ENCODE results near the gene PPP1R1C. TPM values are rescaled to one million over a fixed set of nuclear protein-coding genes. Genes with fewer than 3 reads are reported as not detected.

Gene PPP1R1C
- total RNA-seq, 3 donors from 2014 or later: 0.75 TPM; not detected in 2

GRCh38 chr2:182113334-182113733 lies 127.7 kb downstream of the PPP1R1C start:
- no peaks in the 10 kb centered on the region for H3K36me3 ChIP-seq (ENCODE audit: low read depth)
- H3K9me3 ChIP-seq: no peaks in the 10 kb centered on the region
- DNase-seq (no peak), ATAC-seq (no peak)
- TF ChIP-seq, protein P1, sequence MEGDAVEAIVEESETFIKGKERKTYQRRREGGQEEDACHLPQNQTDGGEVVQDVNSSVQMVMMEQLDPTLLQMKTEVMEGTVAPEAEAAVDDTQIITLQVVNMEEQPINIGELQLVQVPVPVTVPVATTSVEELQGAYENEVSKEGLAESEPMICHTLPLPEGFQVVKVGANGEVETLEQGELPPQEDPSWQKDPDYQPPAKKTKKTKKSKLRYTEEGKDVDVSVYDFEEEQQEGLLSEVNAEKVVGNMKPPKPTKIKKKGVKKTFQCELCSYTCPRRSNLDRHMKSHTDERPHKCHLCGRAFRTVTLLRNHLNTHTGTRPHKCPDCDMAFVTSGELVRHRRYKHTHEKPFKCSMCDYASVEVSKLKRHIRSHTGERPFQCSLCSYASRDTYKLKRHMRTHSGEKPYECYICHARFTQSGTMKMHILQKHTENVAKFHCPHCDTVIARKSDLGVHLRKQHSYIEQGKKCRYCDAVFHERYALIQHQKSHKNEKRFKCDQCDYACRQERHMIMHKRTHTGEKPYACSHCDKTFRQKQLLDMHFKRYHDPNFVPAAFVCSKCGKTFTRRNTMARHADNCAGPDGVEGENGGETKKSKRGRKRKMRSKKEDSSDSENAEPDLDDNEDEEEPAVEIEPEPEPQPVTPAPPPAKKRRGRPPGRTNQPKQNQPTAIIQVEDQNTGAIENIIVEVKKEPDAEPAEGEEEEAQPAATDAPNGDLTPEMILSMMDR (IDR thresholded peaks at IDR 0.05): no peak
- no peak overlapping the region for H3K4me3 ChIP-seq
- H3K4me1 ChIP-seq (ENCODE audit: low read depth): no peaks in the 10 kb centered on the region
- intact Hi-C loops (cut with DNase I, micrococcal nuclease): no loop called here

DNA sequence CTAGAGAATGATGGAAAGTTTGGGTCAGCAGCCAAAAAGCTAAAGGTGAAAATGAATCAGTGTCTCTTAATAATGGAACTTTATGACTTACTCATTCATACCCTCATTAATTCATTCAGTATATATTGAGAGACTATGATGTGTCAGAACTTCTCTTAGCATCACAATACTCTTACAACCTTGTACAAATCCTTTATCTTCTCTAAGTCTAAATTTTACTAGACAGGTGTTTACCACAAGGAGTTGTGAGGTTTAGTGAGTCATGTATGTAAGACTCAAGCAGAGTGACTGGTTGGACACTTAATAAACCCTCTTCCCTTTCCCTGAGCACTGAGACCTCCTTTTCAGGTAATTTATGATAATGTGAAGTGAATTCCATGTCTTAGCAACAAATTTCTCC lies 129.6 kb downstream of the PPP1R1C start:
- TF ChIP-seq, protein P1 (IDR thresholded peaks at IDR 0.05): no peak
- no peak for DNase-seq
- no peaks in the 10 kb centered on the region for H3K4me1 ChIP-seq (ENCODE audit: low read depth)
- no peak overlapping the region for H3K4me3 ChIP-seq
- no peak for ATAC-seq
- H3K36me3 ChIP-seq (ENCODE audit: low read depth): no peaks in the 10 kb centered on the region
- intact Hi-C loops (cut with DNase I, micrococcal nuclease): no loop called here
- H3K9me3 ChIP-seq: no peaks in the 10 kb centered on the region

GRCh38 chr2:182116774-182117173 lies 131.1 kb downstream of the PPP1R1C start:
- no peaks in the 10 kb centered on the region for H3K4me1 ChIP-seq (ENCODE audit: low read depth)
- TF ChIP-seq, protein P1 (IDR thresholded peaks at IDR 0.05): no peak
- no peaks in the 10 kb centered on the region for H3K36me3 ChIP-seq (ENCODE audit: low read depth)
- DNase-seq: no peak
- intact Hi-C loops (cut with DNase I, micrococcal nuclease): no loop called here
- ATAC-seq: no peak
- H3K9me3 ChIP-seq: no peaks in the 10 kb centered on the region
- no peak overlapping the region for H3K4me3 ChIP-seq

- TF ChIP-seq, protein P1 (IDR thresholded peaks at IDR 0.05): no peak
- intact Hi-C loops (cut with DNase I, micrococcal nuclease): no loop called here
- no peak for ATAC-seq
These were observed 131.5 kb downstream of the PPP1R1C start for GRCh38 chr2:182117196-182117595.

DNA sequence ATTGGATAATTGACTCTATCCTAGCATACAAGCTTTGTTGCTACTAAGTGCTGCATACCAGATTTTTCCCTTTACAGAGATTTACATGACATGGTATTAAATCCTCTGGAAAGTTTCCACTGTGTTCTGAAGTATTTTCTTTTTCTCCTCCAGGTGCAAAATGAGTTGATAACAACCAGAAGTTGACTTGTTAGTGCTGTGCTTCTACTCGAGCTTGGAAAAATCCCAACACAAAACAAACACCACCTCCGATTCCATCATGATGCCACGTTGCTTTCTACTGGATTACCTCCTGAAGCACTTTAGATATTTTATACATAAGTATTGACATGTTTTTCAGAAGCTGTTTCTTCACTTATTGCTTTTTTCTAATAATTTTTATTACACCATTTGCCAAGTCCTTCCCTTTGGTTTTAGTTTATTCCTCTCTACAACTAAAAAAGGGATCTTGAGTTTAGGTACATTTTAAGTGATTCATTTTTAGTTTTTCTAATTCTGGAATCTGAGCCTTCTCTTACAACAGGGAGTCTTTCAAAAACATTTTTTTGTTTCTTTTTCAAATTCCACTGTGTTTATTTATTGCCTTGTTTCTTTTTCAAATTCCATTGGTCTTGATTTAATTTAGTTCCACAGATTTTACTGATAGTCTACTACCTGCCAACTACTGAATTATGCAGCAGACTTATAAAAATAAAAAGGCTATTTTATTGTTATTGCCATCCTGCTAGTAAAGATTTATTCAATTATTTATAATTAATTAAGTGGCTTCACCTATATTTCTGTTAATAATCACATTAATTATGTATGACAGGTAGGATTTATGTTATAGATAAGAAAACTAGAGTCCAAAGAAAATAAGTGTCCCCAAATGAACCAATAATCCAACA lies 143.4 kb downstream of the PPP1R1C start:
- Histone ChIP-seq H3K4me3 (no peak overlapping the region), H3K4me1 (ENCODE audit: low read depth) (no peaks in the 10 kb centered on the region), H3K36me3 (ENCODE audit: low read depth) (no peaks in the 10 kb centered on the region), H3K9me3 (no peaks in the 10 kb centered on the region)
- TF ChIP-seq, protein P1 (IDR thresholded peaks at IDR 0.05): no peak
- ATAC-seq (no peak), DNase-seq (no peak)
- intact Hi-C loops (cut with DNase I, micrococcal nuclease): no loop called here

More at GRCh38 chr2:182117196-182117595, 131.5 kb downstream of the PPP1R1C start:
- no peak for DNase-seq
- Histone ChIP-seq H3K36me3 (ENCODE audit: low read depth) (no peaks in the 10 kb centered on the region), H3K4me1 (ENCODE audit: low read depth) (no peaks in the 10 kb centered on the region), H3K4me3 (no peak overlapping the region), H3K9me3 (no peaks in the 10 kb centered on the region)
